GM12892 (cell line): ENCODE results near the gene CXCR5.

Source experiments
- POLR2A ChIP-seq: IDR thresholded peaks from 2 replicates; pipeline ENCODE4 v1.6.1; 2011; ENCODE audit warnings: low read depth, low read length, control low read depth
- POLR2AphosphoS5 ChIP-seq: IDR thresholded peaks from 2 replicates; pipeline ENCODE4 v1.6.1; 2011; ENCODE audit warnings: low read depth, low read length, control low read depth

DNA sequence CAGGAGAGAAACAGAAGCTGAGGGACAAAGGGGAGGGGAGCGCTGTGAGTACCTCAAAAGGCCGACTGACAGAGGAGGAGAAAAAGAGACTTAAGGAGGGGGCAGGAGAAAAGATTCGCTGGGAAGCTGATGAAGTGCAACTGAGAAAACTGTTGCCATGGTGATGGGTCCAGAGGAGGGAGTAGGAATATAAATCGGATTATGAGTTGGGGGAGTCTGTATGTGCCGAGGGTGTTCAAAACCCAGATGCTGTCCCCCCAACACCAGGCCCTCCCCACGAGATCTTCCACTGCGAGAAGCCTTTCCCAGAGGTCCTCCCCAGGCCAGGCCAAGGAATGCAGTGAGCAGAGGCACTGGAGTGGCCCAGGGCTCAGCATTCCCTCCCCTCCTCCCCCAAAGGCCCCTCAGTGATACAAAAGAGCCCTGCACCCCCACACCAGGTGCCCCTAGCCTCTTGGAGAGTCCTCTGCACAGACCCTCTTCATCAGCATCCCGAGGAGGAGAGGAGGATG lies 55.8 kb downstream of the CXCR5 start:
- TF ChIP-seq POLR2A, result no peak
- no peak for TF ChIP-seq POLR2AphosphoS5
